HepG2 (cell line): ENCODE results near the gene FUZ. TPM values are rescaled to one million over a fixed set of nuclear protein-coding genes. Genes with fewer than 3 reads are reported as not detected.

ENCODE experiments used
- ATAC-seq: fragments of 200-7000 bp; cut with Tn5 transposase; 3 replicates; pipeline ENCODE4 v1.9.1; 2020; ENCODE audit warnings: mild to moderate bottlenecking, moderate library complexity
- BruUV-seq: library from RNA; stranded (reverse); fragments of 400-500 nt; replicated peaks from 2 replicates; lab custom pipeline; 2021; lab: Mats Ljungman, UMichigan
- CTCF ChIA-PET: fragments of 300-600 bp; formaldehyde crosslinking; extraction: SDS; loops from one replicate; lab custom pipeline; 2021; ENCODE audit warnings: low total read pairs, inconsistent platforms, low intra/inter-chr PET ratio; lab: Yijun Ruan, JAX
- POLR2A ChIA-PET: fragments of 350-600 bp; sonication (Branson Sonifier 250); formaldehyde crosslinking; loops from one replicate; lab custom pipeline; 2020; ENCODE audit warnings: antibody characterized with exemption, inconsistent platforms; lab: Yijun Ruan, JAX
- DNase-seq: peaks from one replicate; pipeline ENCODE4 v3.0.0-alpha.2; 2015; ENCODE audit warnings: low spot score
- FAIRE-seq: peaks from 3 replicates; lab custom pipeline; 2011; peaks lifted over from hg19 to GRCh38; lab: Jason Lieb, UNC
- H2AFZ ChIP-seq: one replicate; pipeline ENCODE4 v1.6.1; 2011; ENCODE audit warnings: low read length, inconsistent platforms
- H3K27ac ChIP-seq: fragments of 300-600 bp; 3 replicates; pipeline ENCODE4 v1.8.0; 2011; ENCODE audit warnings: mixed run types, mild to moderate bottlenecking, mixed read lengths, low read length, inconsistent platforms; ENCODE audit not compliant: insufficient read depth; ENCODE audit errors: extremely low read length
- H3K27me3 ChIP-seq, 2 experiments: fragments of 200-600 bp in 1 of 2; 2 replicates in 1 of 2; 3 replicates in 1 of 2; pipeline versions ENCODE4 v1.6.0 to v1.8.0; 2011; ENCODE audit warnings: low read length in 2 of 2, mild to moderate bottlenecking in 2 of 2, moderate library complexity in 2 of 2, inconsistent platforms in 1 of 2; ENCODE audit not compliant: insufficient read depth in 2 of 2, control insufficient read depth in 1 of 2
- H3K36me3 ChIP-seq, 2 experiments: fragments of 200-600 bp in 1 of 2; replicated peaks in 1 of 2; 2 replicates in 1 of 2; 3 replicates in 1 of 2; pipeline versions ENCODE4 v1.5.1 to v1.8.0; 2011; ENCODE audit warnings: low read length in 2 of 2, inconsistent platforms in 1 of 2; ENCODE audit not compliant: insufficient read depth in 2 of 2, control insufficient read depth in 1 of 2
- H3K4me1 ChIP-seq: 2 replicates; pipeline ENCODE4 v1.5.1; 2012; ENCODE audit warnings: low read length, inconsistent platforms; ENCODE audit not compliant: insufficient read depth
- H3K4me2 ChIP-seq: 2 replicates; pipeline ENCODE4 v1.6.0; 2011; ENCODE audit warnings: low read depth, low read length, inconsistent platforms
- H3K4me3 ChIP-seq, 3 experiments: fragments of 200-600 bp in 1 of 3; sonication (generic), shearing (Covaris generic) in 1 of 3; replicated peaks in 1 of 3; 2 replicates each; pipeline ENCODE4 v1.5.1; 2011 to 2016; ENCODE audit warnings: low read length in 3 of 3, inconsistent platforms in 2 of 3, low read depth in 2 of 3, mild to moderate bottlenecking in 2 of 3, control low read depth in 1 of 3, mixed read lengths in 1 of 3; ENCODE audit not compliant: insufficient read depth in 1 of 3
- H3K79me2 ChIP-seq: one replicate; pipeline ENCODE4 v1.6.1; 2011; ENCODE audit warnings: low read length, inconsistent platforms; ENCODE audit not compliant: insufficient read depth
- H3K9ac ChIP-seq: 2 replicates; pipeline ENCODE4 v1.6.0; 2011; ENCODE audit warnings: mild to moderate bottlenecking, low read depth, low read length, inconsistent platforms; ENCODE audit not compliant: insufficient read depth
- H3K9me3 ChIP-seq: 2 replicates; pipeline ENCODE4 v1.5.1; 2012; ENCODE audit warnings: mild to moderate bottlenecking, low read length
- H4K20me1 ChIP-seq: 2 replicates; pipeline ENCODE4 v1.6.0; 2011; ENCODE audit warnings: inconsistent platforms, mild to moderate bottlenecking, low read length, moderate library complexity; ENCODE audit not compliant: insufficient read depth
- AGO2 ChIP-seq: fragments of 200-400 bp; formaldehyde crosslinking; optimal IDR thresholded peaks from 2 replicates; pipeline ENCODE3; 2017; ENCODE audit warnings: mild to moderate bottlenecking, low read depth, low read length, moderate library complexity
- ATF7 ChIP-seq, 2 experiments: fragments of 450-650 bp in 1 of 2; sonication (generic) in 1 of 2; formaldehyde crosslinking in 1 of 2; IDR thresholded peaks; 2 replicates each; pipeline versions ENCODE4 v1.4.0 to v1.6.1; 2016 to 2020; ENCODE audit warnings: antibody characterized with exemption in 1 of 2, mild to moderate bottlenecking in 1 of 2, missing genetic modification reagents in 1 of 2
- FOSL1 ChIP-seq: sonication (generic); formaldehyde crosslinking; IDR thresholded peaks from 2 replicates; pipeline ENCODE4 v1.9.0; 2021; ENCODE audit warnings: missing genetic modification reagents, borderline replicate concordance
- FOXP1 ChIP-seq, 2 experiments: fragments of 450-650 bp in 1 of 2; IDR thresholded peaks; 2 replicates each; pipeline ENCODE4 v1.6.1; 2017 to 2018; ENCODE audit warnings: antibody characterized with exemption in 1 of 2
- GATA4 ChIP-seq: sonication (generic); IDR thresholded peaks from 2 replicates; pipeline ENCODE4 v1.6.1; 2016; ENCODE audit warnings: antibody characterized with exemption, low read depth, borderline replicate concordance
- U2AF2 ChIP-seq: fragments of 200-400 bp; formaldehyde crosslinking; IDR thresholded peaks from 2 replicates; pipeline ENCODE4 v1.6.1; 2017; ENCODE audit warnings: low read depth, mild to moderate bottlenecking, low read length
- ZNF382 ChIP-seq: sonication (generic); formaldehyde crosslinking; IDR thresholded peaks from 2 replicates; pipeline ENCODE4 v1.5.0; 2020; ENCODE audit warnings: missing genetic modification reagents, mild to moderate bottlenecking, borderline replicate concordance
- ZNF660 ChIP-seq: sonication (generic); formaldehyde crosslinking; IDR thresholded peaks from 2 replicates; pipeline ENCODE4 v1.5.1; 2020; ENCODE audit warnings: mild to moderate bottlenecking, low read depth, missing genetic modification reagents, borderline replicate concordance
- ZNF883 ChIP-seq: sonication (generic); formaldehyde crosslinking; IDR thresholded peaks from 2 replicates; pipeline ENCODE4 v1.5.1; 2020; ENCODE audit warnings: mild to moderate bottlenecking, missing genetic modification reagents; ENCODE audit errors: not compliant biosample characterization
- WGBS: methylation state at CpG from one replicate; pipeline ENCODE4 v1.1.6; 2017; ENCODE audit warnings: low lambda C conversion rate; 5-methylcytosine and 5-hydroxymethylcytosine counted together
- in situ Hi-C: cut with HindIII; loops from 2 replicates; pipeline ENCODE4 v1.10.0; 2017; ENCODE audit warnings: low pct_unique_long_range_greater_than_20kb; ENCODE audit not compliant: extremely low pct_ligation_motif_present
- intact Hi-C: fragments of 100-400 bp; cut with micrococcal nuclease; formaldehyde crosslinking; loops from one replicate; pipeline ENCODE4 v1.10.0; 2022; ENCODE audit not compliant: unreplicated experiment
- polyA plus RNA-seq, 8 experiments: library from polyadenylated mRNA; depleted of rRNA in 3 of 8; stranded (reverse) in 7 of 8; unstranded in 1 of 8; fragments of >200 nt; fragmentation: Illumina TruSeq in 4 of 8; extraction: Trizol in 4 of 8; gene quantifications; 2 replicates each; pipeline versions ENCODE4 v1.2.1 to v1.2.3, GENCODE V29; 2011 to 2016; ENCODE audit warnings: low read depth in 4 of 8, missing spikeins in 1 of 8, mixed read lengths in 1 of 8; ENCODE audit not compliant: insufficient read depth in 1 of 8
- total RNA-seq, 5 experiments: library from RNA; depleted of rRNA; stranded (reverse); fragments of >200 nt; fragmentation: Illumina TruSeq; extraction: Trizol; gene quantifications; 2 replicates each; pipeline ENCODE4 v1.2.3, GENCODE V29; 2016; ENCODE audit warnings: low read depth in 1 of 5
- TF ChIP-seq, protein P1 (sequence below): sonication (generic); formaldehyde crosslinking; IDR thresholded peaks from 2 replicates; pipeline ENCODE4 v1.4.0; 2020; ENCODE audit warnings: missing genetic modification reagents
- TF ChIP-seq, protein P2 (sequence below): sonication (generic); formaldehyde crosslinking; IDR thresholded peaks from 2 replicates; pipeline ENCODE4 v1.8.1; 2023; ENCODE audit warnings: mild to moderate bottlenecking, moderate library complexity, missing genetic modification reagents
- TF ChIP-seq, protein P3 (sequence below): sonication (generic); formaldehyde crosslinking; IDR thresholded peaks from 2 replicates; pipeline ENCODE4 v1.4.0; 2020; ENCODE audit warnings: mild to moderate bottlenecking, missing genetic modification reagents

FUZ gene
- total and polyA plus RNA-seq, 2 of the 13 experiments (the other 11 are each of a cell fraction or from before 2014, with no cell fraction given) = 0.08 TPM; not detected in 1

DNA sequence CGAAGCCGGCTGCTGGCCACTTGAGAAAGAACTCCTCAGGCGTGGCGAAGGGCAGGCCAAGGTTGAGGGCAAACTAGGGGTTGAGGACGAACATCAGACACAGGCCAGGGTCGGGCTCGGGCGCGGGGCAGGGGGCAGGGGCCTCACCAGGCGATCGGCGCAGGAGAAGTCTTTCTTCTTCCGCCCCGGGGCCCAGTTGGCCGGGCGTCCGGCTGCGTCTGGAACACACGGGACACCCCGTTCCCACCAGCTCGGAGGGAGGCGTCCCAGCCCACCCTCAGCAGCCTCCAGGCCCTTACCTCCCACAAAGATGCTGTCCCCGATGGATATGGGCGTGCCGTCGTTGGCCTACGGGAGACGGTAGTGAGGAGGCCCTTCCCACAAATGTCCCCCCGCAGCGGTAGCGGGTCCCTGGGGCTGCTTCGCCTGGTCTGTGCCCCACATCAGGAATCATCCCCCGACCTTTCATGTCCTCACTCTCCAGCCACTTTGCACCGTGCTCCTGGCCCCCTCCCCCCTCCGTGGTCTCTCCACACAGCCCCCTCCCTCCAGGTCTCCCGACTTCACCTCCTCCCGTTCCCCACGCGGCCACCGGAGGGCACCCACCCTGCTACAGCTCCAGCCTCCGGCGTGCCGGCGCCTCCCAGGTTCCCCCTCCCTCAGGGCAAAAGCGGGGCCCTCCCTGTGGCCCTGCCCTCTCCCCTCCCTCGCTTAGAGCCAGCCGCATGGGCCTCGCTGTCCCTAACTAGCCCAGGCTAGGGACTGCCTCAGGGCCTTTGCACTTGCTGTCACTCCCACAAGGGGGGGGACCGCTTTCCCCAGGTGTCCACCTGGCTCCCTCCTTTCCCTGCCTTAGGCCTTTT is 49.5 kb upstream of the FUZ start (continued):
- TF ChIP-seq, protein P1, sequence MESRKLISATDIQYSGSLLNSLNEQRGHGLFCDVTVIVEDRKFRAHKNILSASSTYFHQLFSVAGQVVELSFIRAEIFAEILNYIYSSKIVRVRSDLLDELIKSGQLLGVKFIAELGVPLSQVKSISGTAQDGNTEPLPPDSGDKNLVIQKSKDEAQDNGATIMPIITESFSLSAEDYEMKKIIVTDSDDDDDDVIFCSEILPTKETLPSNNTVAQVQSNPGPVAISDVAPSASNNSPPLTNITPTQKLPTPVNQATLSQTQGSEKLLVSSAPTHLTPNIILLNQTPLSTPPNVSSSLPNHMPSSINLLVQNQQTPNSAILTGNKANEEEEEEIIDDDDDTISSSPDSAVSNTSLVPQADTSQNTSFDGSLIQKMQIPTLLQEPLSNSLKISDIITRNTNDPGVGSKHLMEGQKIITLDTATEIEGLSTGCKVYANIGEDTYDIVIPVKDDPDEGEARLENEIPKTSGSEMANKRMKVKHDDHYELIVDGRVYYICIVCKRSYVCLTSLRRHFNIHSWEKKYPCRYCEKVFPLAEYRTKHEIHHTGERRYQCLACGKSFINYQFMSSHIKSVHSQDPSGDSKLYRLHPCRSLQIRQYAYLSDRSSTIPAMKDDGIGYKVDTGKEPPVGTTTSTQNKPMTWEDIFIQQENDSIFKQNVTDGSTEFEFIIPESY (CRISPR knock-in tag) = peak; percentile 86
- TF ChIP-seq, all 625 proteins: peak for 10

DNA sequence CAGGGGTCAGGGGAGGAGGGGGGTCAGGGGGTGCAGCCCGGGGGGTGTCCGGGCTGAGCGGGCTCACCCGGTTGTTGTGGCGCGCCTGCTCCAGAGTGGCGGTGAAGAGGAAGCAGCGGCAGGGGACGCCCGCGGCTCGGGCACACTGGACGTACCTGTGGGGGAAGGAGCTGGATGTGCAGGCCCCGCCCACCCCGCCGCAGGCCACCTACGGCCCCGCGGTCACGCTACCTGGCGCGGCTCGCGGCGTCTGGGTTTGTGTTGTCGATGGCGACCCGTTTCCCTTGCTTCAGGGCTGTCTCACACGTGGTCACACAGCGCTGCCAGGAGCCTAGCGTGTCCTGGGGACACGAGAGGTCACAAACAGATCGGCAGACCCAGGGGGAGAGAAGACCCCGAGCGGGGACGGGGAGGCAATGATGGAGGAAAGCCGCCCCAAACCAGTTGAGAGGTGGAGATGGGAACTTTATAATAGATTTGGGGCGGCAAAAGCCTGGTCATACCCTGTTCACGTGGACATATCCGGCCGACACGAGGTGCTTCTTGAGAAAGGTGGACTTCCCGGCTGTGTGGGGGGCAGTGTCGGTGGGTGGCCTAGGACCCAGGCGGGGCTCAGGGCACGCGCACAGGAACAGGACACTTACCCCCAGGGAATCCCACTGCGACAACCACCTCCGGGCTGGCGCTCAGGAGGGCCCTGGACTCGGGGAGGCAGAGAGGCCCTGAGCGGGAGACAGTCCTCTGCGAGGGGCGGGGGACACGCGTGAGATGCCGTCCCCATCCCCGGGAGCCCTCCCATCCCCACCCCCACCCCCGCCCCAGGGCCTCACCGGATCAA is 48.7 kb upstream of the FUZ start:
- peaks cover 27% of the 10 kb centered on the region for H3K4me1 ChIP-seq
- BruUV-seq = no TSS peak
- POLR2A ChIA-PET = interaction anchor here (1.1 to 1.3 kb wide), 2 partner anchors 8 to 11 kb away, joined by 3 to 4 read pairs; no protein-coding TSS in a partner anchor
- H3K27ac ChIP-seq = no peak overlapping the region
- H3K27me3 ChIP-seq = no peaks in the 10 kb centered on the region; a peak in 1 of 5 replicates
- WGBS = 97% methylated on average over 40 of the region's 60 CpGs
- peaks cover 16% of the 10 kb centered on the region for H3K79me2 ChIP-seq
- no peaks in the 10 kb centered on the region for H3K9me3 ChIP-seq
- ATAC-seq (no peak), DNase-seq (no peak), FAIRE-seq (no peak)
- H3K4me2 ChIP-seq = no peak overlapping the region
- no peak overlapping the region for H2AFZ ChIP-seq
- in situ Hi-C loops = no loop called here
- H3K9ac ChIP-seq = no peak overlapping the region
- intact Hi-C loops = no loop called here
- peaks cover 6% of the 10 kb centered on the region for H4K20me1 ChIP-seq
- H3K36me3 ChIP-seq = peaks cover 26 to 60% of the 10 kb centered on the region in 2 experiments
- H3K4me3 ChIP-seq = no peak overlapping the region
- CTCF ChIA-PET = no interaction called here
- no peak for TF ChIP-seq ZNF660 (CRISPR knock-in tag)
- TF ChIP-seq, protein P2, sequence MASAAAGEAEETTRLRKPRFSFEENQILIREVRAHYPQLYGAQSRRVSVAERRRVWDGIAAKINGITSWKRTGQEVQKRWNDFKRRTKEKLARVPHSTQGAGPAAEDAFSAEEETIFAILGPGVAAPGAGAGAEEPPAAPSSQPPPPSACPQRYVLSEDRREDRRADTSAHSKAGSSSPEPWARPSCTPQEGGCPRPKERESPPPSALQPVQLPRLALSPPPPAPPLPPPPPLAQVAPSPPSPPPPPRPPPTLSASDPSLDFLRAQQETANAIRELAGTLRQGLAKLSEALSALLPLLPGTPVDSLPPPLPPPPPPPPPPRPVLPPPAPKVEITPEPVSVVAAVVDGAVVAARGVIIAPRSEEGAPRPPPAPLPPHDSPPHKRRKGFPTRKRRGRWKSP (CRISPR knock-in tag) = no peak
- TF ChIP-seq FOSL1 = no peak
- TF ChIP-seq ATF7 (IDR thresholded peaks at IDR 0.05) = no peak
- no peak for TF ChIP-seq ATF7 (CRISPR knock-in tag; IDR thresholded peaks at IDR 0.05)
- TF ChIP-seq FOXP1 (IDR thresholded peaks at IDR 0.05) = no peak
- TF ChIP-seq FOXP1 (CRISPR knock-in tag; IDR thresholded peaks at IDR 0.05) = no peak
- TF ChIP-seq U2AF2 = no peak
- TF ChIP-seq ZNF883 (CRISPR knock-in tag) = no peak
- TF ChIP-seq GATA4 = no peak
- peak; percentile 54 for TF ChIP-seq AGO2
- TF ChIP-seq, protein P3, sequence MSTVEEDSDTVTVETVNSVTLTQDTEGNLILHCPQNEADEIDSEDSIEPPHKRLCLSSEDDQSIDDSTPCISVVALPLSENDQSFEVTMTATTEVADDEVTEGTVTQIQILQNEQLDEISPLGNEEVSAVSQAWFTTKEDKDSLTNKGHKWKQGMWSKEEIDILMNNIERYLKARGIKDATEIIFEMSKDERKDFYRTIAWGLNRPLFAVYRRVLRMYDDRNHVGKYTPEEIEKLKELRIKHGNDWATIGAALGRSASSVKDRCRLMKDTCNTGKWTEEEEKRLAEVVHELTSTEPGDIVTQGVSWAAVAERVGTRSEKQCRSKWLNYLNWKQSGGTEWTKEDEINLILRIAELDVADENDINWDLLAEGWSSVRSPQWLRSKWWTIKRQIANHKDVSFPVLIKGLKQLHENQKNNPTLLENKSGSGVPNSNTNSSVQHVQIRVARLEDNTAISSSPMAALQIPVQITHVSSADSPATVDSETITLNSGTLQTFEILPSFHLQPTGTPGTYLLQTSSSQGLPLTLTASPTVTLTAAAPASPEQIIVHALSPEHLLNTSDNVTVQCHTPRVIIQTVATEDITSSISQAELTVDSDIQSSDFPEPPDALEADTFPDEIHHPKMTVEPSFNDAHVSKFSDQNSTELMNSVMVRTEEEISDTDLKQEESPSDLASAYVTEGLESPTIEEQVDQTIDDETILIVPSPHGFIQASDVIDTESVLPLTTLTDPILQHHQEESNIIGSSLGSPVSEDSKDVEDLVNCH (CRISPR knock-in tag) = no peak
- no peak for TF ChIP-seq ZNF382 (CRISPR knock-in tag)
